ENCODE data around the gene UQCRHL.

DNA sequence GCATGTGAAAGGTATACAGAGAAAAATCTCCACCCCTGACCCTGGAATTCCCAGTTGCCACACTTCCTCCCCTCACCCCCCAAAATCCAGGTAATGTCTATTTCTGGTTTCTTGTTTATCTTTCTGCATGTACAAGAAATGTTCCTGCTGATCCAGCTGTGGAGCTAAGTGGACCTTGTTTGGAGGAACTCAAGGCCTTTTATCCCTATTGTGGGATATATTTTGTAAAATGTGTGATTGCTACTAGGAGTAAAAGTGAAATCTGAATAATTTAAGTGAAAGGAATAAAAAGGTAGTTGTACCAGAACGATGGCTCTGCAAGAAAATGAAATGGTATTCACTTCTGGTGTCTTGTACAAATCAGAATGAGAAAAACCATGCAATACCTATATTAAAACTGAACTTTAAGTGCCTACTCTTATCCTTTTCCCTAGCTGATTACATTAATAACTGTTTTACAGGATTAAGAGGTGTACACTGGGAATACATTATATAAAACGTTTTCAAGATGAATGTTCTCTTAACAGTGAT, 43.1 kb upstream of the UQCRHL start:
- no peak for TF ChIP-seq CHD2 (IDR thresholded peaks at IDR 0.05; ENCODE audit: low read length, partially characterized antibody)
- TF ChIP-seq, protein P1, sequence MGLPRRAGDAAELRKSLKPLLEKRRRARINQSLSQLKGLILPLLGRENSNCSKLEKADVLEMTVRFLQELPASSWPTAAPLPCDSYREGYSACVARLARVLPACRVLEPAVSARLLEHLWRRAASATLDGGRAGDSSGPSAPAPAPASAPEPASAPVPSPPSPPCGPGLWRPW (IDR thresholded peaks at IDR 0.05): no peak
- TF ChIP-seq, protein P2, sequence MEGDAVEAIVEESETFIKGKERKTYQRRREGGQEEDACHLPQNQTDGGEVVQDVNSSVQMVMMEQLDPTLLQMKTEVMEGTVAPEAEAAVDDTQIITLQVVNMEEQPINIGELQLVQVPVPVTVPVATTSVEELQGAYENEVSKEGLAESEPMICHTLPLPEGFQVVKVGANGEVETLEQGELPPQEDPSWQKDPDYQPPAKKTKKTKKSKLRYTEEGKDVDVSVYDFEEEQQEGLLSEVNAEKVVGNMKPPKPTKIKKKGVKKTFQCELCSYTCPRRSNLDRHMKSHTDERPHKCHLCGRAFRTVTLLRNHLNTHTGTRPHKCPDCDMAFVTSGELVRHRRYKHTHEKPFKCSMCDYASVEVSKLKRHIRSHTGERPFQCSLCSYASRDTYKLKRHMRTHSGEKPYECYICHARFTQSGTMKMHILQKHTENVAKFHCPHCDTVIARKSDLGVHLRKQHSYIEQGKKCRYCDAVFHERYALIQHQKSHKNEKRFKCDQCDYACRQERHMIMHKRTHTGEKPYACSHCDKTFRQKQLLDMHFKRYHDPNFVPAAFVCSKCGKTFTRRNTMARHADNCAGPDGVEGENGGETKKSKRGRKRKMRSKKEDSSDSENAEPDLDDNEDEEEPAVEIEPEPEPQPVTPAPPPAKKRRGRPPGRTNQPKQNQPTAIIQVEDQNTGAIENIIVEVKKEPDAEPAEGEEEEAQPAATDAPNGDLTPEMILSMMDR (IDR thresholded peaks at IDR 0.05): no peak
- TF ChIP-seq POLR2A (IDR thresholded peaks at IDR 0.05; ENCODE audit: low read length): no peak

Data from A549 (cell line).